Liver (tissue), 9 donors: ENCODE data around the gene GNG7. TPM values are rescaled to one million over a fixed set of nuclear protein-coding genes. Genes with fewer than 3 reads are reported as not detected.

ENCODE experiments used
- DNase-seq: peaks from one replicate; pipeline ENCODE4 v3.0.0-alpha.2; 2017; ENCODE audit warnings: low spot score
- H3K27ac ChIP-seq, 2 donors: one replicate each; pipeline ENCODE4 v1.7.0; 2013; ENCODE audit warnings: inconsistent platforms in 2 of 2, low read length in 2 of 2, control low read depth in 1 of 2, low read depth in 1 of 2, mild to moderate bottlenecking in 1 of 2
- H3K27me3 ChIP-seq, 4 donors: one replicate each; pipeline versions ENCODE4 v1.6.1 to v1.7.0; 2013; ENCODE audit warnings: low read length in 3 of 4, inconsistent platforms in 1 of 4, mild to moderate bottlenecking in 1 of 4, moderate library complexity in 1 of 4; ENCODE audit not compliant: control insufficient read depth in 4 of 4, insufficient read depth in 4 of 4
- H3K36me3 ChIP-seq, 4 donors: one replicate each; pipeline versions ENCODE4 v1.6.1 to v1.7.0; 2013; ENCODE audit warnings: low read length in 3 of 4, mild to moderate bottlenecking in 3 of 4, low read depth in 1 of 4, moderate library complexity in 1 of 4; ENCODE audit not compliant: control insufficient read depth in 4 of 4, insufficient read depth in 3 of 4
- H3K4me1 ChIP-seq, 4 donors: one replicate each; pipeline versions ENCODE4 v1.6.1 to v1.7.0; 2013; ENCODE audit warnings: low read length in 3 of 4, mild to moderate bottlenecking in 3 of 4, moderate library complexity in 1 of 4; ENCODE audit not compliant: control insufficient read depth in 4 of 4, insufficient read depth in 4 of 4
- H3K4me3 ChIP-seq, 3 donors: one replicate each; pipeline versions ENCODE4 v1.6.1 to v1.7.0; 2013; ENCODE audit warnings: low read length in 3 of 3, control low read depth in 1 of 3, low read depth in 1 of 3, mild to moderate bottlenecking in 1 of 3
- H3K9ac ChIP-seq, 2 donors: one replicate each; pipeline ENCODE4 v1.7.0; 2013; ENCODE audit warnings: low read length in 2 of 2, mild to moderate bottlenecking in 2 of 2, moderate library complexity in 2 of 2, control low read depth in 1 of 2, low read depth in 1 of 2
- H3K9me3 ChIP-seq, 4 donors: one replicate each; pipeline versions ENCODE4 v1.6.1 to v1.7.0; 2013; ENCODE audit warnings: low read length in 3 of 4; ENCODE audit not compliant: control insufficient read depth in 4 of 4
- EGR1 ChIP-seq, 2 donors: IDR thresholded peaks; 2 replicates each; pipeline ENCODE4 v1.6.1; 2016 to 2018; ENCODE audit warnings: antibody characterized with exemption in 2 of 2, low read depth in 2 of 2
- FOXA1 ChIP-seq: IDR thresholded peaks from 2 replicates; pipeline ENCODE4 v1.6.1; 2016; ENCODE audit warnings: antibody characterized with exemption
- FOXA2 ChIP-seq: IDR thresholded peaks from 2 replicates; pipeline ENCODE4 v1.6.1; 2016; ENCODE audit warnings: antibody characterized with exemption
- HNF4A ChIP-seq, 2 donors: conservative IDR thresholded peaks; 2 replicates each; pipeline ENCODE4 v1.6.1; 2016; ENCODE audit warnings: antibody characterized with exemption in 2 of 2, mild to moderate bottlenecking in 2 of 2
- HNF4G ChIP-seq: IDR thresholded peaks from 2 replicates; pipeline ENCODE4 v1.6.1; 2016; ENCODE audit warnings: antibody characterized with exemption
- JUND ChIP-seq, 2 donors: IDR thresholded peaks; 2 replicates each; pipeline ENCODE4 v1.6.1; 2016; ENCODE audit warnings: antibody characterized with exemption in 2 of 2
- NR2F2 ChIP-seq: IDR thresholded peaks from 2 replicates; pipeline ENCODE4 v1.6.1; 2016; ENCODE audit warnings: antibody characterized with exemption
- RAD21 ChIP-seq, 2 donors: IDR thresholded peaks; 2 replicates each; pipeline ENCODE4 v1.6.1; 2016; ENCODE audit warnings: antibody characterized with exemption in 2 of 2, mild to moderate bottlenecking in 2 of 2
- RXRA ChIP-seq, 2 donors: IDR thresholded peaks; 2 replicates each; pipeline ENCODE4 v1.6.1; 2017 to 2018; ENCODE audit warnings: antibody characterized with exemption in 2 of 2, mild to moderate bottlenecking in 1 of 2
- SP1 ChIP-seq: IDR thresholded peaks from 2 replicates; pipeline ENCODE4 v1.6.1; 2018; ENCODE audit warnings: antibody characterized with exemption, mild to moderate bottlenecking
- TAF1 ChIP-seq: conservative IDR thresholded peaks from 2 replicates; pipeline ENCODE4 v1.6.1; 2016; ENCODE audit warnings: antibody characterized with exemption, mild to moderate bottlenecking
- WGBS: extraction: QIAGEN DNeasy Blood & Tissue Kit; methylation state at CpG from one replicate; pipeline ENCODE4 v1.1.7; 2013; 5-methylcytosine and 5-hydroxymethylcytosine counted together
- polyA plus RNA-seq, 2 donors: library from polyadenylated mRNA; stranded (reverse) in 1 of 2; unstranded in 1 of 2; fragments of 200-250 nt in 1 of 2; fragments of >200 nt in 1 of 2; fragmentation: Nextera tagmentation in 1 of 2; extraction: Ambion mirVana in 1 of 2; gene quantifications; one replicate each; pipeline versions ENCODE4 v1.2.1 to v1.2.3, GENCODE V29; 2013 to 2015
- total RNA-seq, 2 donors: library from RNA; depleted of rRNA; stranded (reverse); fragments of >200 nt; gene quantifications; one replicate each; pipeline ENCODE4 v1.2.3, GENCODE V29; 2014
- TF ChIP-seq, protein P1 (sequence below): IDR thresholded peaks from 2 replicates; pipeline ENCODE4 v1.6.1; 2016; ENCODE audit warnings: antibody characterized with exemption
- TF ChIP-seq, protein P2 (sequence below): fragments of 150-350 bp; IDR thresholded peaks from 2 replicates; pipeline ENCODE4 v1.5.1; 2017; ENCODE audit warnings: improper control_type of control experiment, low read depth, low read length; ENCODE audit not compliant: missing input control
- TF ChIP-seq, protein P3 (sequence below): IDR thresholded peaks from 2 replicates; pipeline ENCODE4 v1.6.1; 2016; ENCODE audit warnings: antibody characterized with exemption
- TF ChIP-seq, protein P4 (sequence below): IDR thresholded peaks from 2 replicates; pipeline ENCODE4 v1.6.1; 2016; ENCODE audit warnings: antibody characterized with exemption
- TF ChIP-seq, protein P5 (sequence below): IDR thresholded peaks from 2 replicates; pipeline ENCODE4 v1.6.1; 2016; ENCODE audit warnings: antibody characterized with exemption, mild to moderate bottlenecking
- donor health status: healthy.
- donor health status: healthy.
- donor health status: healthy.
- donor health status: healthy.
- donor health status: healthy.

GNG7 gene
- total and polyA plus RNA-seq, 4 donors: 0.75 to 1.9 (median 1.1) TPM

DNA sequence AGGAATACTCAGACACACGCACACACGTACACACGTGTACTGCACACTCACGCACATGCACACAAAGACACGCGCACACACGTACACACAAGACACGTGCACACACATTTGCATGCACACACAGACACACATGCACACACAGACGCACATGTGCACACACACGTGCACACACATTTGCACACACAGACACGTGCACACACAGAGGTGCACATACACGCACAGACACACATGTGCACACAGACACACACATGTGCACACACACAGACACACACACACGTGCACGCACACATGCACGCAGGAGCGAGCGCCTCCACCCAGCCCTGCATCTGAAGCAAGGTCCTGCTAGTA, 145.4 kb downstream of the GNG7 start (continued):
- TF ChIP-seq, protein P1, sequence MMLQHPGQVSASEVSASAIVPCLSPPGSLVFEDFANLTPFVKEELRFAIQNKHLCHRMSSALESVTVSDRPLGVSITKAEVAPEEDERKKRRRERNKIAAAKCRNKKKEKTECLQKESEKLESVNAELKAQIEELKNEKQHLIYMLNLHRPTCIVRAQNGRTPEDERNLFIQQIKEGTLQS: no peak
- TF ChIP-seq RAD21 (IDR thresholded peaks at IDR 0.05) (no peak), TAF1 (no peak), HNF4G (no peak), SP1 (no peak)

DNA sequence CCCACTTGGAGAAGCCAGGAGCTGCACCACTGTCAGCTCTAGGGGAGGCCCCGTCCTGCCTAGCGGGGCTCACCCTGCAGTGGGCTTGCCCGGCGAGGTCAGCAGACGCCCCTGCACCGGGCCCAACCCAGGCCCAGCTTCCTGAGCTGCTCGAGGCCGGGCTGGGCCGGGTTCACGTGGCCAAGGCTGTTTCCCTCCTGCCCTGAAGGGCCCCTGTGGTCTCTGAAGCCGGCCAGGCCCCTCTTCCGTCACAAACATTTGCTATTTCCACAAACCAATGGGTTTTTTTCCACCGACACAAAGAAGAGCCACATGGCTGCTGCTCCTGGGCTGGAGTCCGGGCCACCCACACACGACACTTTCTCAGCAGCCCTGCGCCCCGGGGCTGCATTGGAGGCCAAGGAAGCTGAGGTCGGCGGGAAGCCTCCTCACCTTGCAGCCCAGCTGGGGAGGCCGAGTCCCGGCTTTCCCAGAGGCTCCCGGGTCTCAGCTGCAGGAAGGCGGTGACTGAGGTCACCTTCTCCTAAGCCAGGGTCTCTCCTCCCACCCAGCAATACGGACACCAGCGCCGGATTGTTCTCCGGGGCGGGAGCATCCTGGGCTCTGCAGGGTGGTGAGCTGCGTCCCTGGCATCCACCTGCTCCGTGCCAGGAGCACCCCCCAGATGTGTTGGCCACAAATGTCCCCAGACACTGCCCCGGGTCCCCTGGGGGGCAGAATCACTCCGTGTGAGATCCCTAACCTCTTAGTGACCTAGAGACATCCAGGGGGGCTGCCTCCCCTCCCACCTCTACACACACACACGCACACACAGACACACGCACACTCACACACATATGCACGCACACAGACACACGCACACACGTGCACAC, 146.0 kb downstream of the GNG7 start:
- no peak for DNase-seq

DNA sequence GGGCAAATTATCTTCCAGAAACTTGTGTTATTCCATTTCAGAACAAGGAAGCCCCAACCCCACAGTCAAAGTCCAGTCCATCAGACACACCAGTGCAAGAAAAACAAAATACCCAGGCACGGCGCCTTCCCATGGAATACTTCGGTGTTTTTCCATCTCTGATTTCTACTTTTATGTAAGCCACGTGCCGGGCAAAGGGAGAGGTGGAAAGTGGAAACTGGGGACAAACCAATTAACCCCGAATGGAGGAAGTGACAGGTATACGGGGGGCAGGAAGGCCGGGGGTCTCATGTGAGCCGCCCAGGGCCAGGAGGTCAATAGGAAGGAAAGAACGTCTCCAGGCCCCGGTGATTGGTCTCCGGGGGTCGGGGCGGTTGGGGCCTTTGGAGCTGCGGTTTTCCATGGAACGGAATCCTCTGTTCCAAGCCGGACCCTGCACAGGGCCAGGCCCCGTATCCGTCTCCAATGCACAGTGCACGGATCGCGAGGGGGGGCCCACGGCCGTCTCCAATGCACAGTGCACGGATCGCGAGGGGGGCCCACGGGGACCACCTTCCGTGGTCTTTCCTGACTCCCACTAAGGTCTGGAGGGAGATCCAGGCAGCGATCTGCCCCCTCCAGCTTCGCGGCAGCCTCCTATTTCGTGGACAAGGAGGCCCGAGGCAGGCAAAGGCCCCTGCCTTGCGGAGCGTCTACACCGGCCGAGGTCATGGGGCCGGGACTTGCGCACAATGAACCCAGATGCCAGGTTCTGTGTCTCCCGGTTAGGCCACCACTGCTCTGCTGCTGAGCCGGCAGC, 146.9 kb downstream of the GNG7 start:
- Histone ChIP-seq H3K4me3 (no peak overlapping the region), H3K4me1 (peaks cover 2 to 17% (median 11%) of the 10 kb centered on the region in 4 donors), H3K27me3 (no peaks in the 10 kb centered on the region), H3K9ac (no peak overlapping the region), H3K36me3 (no peaks in the 10 kb centered on the region), H3K9me3 (no peaks in the 10 kb centered on the region), H3K27ac (no peak overlapping the region)
- DNase-seq: no peak
- WGBS: 91% methylated on average over 42 of the region's 42 CpGs
- TF ChIP-seq NR2F2 (no peak), HNF4G (no peak), SP1 (no peak), EGR1 (IDR thresholded peaks at IDR 0.05; ENCODE audit: low read depth in 2 of 2) (no peak), TAF1 (no peak), HNF4A (conservative IDR thresholded peaks at IDR 0.05) (no peak), FOXA1 (no peak), FOXA2 (no peak), JUND (IDR thresholded peaks at IDR 0.05) (no peak), RAD21 (IDR thresholded peaks at IDR 0.05) (no peak), RXRA (IDR thresholded peaks at IDR 0.05) (no peak)
- TF ChIP-seq, protein P2, sequence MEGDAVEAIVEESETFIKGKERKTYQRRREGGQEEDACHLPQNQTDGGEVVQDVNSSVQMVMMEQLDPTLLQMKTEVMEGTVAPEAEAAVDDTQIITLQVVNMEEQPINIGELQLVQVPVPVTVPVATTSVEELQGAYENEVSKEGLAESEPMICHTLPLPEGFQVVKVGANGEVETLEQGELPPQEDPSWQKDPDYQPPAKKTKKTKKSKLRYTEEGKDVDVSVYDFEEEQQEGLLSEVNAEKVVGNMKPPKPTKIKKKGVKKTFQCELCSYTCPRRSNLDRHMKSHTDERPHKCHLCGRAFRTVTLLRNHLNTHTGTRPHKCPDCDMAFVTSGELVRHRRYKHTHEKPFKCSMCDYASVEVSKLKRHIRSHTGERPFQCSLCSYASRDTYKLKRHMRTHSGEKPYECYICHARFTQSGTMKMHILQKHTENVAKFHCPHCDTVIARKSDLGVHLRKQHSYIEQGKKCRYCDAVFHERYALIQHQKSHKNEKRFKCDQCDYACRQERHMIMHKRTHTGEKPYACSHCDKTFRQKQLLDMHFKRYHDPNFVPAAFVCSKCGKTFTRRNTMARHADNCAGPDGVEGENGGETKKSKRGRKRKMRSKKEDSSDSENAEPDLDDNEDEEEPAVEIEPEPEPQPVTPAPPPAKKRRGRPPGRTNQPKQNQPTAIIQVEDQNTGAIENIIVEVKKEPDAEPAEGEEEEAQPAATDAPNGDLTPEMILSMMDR: no peak
- TF ChIP-seq, protein P3, sequence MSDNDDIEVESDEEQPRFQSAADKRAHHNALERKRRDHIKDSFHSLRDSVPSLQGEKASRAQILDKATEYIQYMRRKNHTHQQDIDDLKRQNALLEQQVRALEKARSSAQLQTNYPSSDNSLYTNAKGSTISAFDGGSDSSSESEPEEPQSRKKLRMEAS: no peak
- TF ChIP-seq, protein P4, sequence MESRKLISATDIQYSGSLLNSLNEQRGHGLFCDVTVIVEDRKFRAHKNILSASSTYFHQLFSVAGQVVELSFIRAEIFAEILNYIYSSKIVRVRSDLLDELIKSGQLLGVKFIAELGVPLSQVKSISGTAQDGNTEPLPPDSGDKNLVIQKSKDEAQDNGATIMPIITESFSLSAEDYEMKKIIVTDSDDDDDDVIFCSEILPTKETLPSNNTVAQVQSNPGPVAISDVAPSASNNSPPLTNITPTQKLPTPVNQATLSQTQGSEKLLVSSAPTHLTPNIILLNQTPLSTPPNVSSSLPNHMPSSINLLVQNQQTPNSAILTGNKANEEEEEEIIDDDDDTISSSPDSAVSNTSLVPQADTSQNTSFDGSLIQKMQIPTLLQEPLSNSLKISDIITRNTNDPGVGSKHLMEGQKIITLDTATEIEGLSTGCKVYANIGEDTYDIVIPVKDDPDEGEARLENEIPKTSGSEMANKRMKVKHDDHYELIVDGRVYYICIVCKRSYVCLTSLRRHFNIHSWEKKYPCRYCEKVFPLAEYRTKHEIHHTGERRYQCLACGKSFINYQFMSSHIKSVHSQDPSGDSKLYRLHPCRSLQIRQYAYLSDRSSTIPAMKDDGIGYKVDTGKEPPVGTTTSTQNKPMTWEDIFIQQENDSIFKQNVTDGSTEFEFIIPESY: no peak

More for the DNA sequence above, 146.0 kb downstream of the GNG7 start:
- H3K4me3 ChIP-seq: no peak overlapping the region
- no peaks in the 10 kb centered on the region for H3K27me3 ChIP-seq
- H3K9me3 ChIP-seq: no peaks in the 10 kb centered on the region
- 82% methylated on average over 37 of the region's 37 CpGs for WGBS
- no peak for TF ChIP-seq NR2F2
- TF ChIP-seq, protein P3: no peak
- TF ChIP-seq EGR1 (IDR thresholded peaks at IDR 0.05; ENCODE audit: low read depth in 2 of 2): no peak
- TF ChIP-seq, protein P5, sequence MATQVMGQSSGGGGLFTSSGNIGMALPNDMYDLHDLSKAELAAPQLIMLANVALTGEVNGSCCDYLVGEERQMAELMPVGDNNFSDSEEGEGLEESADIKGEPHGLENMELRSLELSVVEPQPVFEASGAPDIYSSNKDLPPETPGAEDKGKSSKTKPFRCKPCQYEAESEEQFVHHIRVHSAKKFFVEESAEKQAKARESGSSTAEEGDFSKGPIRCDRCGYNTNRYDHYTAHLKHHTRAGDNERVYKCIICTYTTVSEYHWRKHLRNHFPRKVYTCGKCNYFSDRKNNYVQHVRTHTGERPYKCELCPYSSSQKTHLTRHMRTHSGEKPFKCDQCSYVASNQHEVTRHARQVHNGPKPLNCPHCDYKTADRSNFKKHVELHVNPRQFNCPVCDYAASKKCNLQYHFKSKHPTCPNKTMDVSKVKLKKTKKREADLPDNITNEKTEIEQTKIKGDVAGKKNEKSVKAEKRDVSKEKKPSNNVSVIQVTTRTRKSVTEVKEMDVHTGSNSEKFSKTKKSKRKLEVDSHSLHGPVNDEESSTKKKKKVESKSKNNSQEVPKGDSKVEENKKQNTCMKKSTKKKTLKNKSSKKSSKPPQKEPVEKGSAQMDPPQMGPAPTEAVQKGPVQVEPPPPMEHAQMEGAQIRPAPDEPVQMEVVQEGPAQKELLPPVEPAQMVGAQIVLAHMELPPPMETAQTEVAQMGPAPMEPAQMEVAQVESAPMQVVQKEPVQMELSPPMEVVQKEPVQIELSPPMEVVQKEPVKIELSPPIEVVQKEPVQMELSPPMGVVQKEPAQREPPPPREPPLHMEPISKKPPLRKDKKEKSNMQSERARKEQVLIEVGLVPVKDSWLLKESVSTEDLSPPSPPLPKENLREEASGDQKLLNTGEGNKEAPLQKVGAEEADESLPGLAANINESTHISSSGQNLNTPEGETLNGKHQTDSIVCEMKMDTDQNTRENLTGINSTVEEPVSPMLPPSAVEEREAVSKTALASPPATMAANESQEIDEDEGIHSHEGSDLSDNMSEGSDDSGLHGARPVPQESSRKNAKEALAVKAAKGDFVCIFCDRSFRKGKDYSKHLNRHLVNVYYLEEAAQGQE: no peak
- no peak for TF ChIP-seq FOXA1
- TF ChIP-seq, protein P1: no peak
- no peak for TF ChIP-seq FOXA2
- TF ChIP-seq HNF4G: no peak
- H3K9ac ChIP-seq: no peak overlapping the region
- no peaks in the 10 kb centered on the region for H3K36me3 ChIP-seq
- no peak overlapping the region for H3K27ac ChIP-seq
- peaks cover 2 to 17% (median 10%) of the 10 kb centered on the region in 4 donors for H3K4me1 ChIP-seq
